NOMO-1 treated with DMSO at 0.1 percent for 48 hours (cell line): ENCODE data around the gene CEBPZOS.

Experiments
- DNase-seq: peaks from one replicate; lab custom pipeline; 2025; ENCODE audit not compliant: unreplicated experiment; lab: John Stamatoyannopoulos, UW

Gene CEBPZOS

GRCh38 chr2:37231241-37232130 is 35.2 kb downstream of the CEBPZOS start, which contains the start of the genes CEBPZ and NDUFAF7:
TSS of gene CEBPZ (minus strand) at chr2:37231596. CDS start at chr2:37231567, 29 bp downstream.
TSS of gene NDUFAF7 (plus strand) at chr2:37231658. CDS start at chr2:37231706, 48 bp downstream.
- DNase-seq = peak; percentile 87

DNA sequence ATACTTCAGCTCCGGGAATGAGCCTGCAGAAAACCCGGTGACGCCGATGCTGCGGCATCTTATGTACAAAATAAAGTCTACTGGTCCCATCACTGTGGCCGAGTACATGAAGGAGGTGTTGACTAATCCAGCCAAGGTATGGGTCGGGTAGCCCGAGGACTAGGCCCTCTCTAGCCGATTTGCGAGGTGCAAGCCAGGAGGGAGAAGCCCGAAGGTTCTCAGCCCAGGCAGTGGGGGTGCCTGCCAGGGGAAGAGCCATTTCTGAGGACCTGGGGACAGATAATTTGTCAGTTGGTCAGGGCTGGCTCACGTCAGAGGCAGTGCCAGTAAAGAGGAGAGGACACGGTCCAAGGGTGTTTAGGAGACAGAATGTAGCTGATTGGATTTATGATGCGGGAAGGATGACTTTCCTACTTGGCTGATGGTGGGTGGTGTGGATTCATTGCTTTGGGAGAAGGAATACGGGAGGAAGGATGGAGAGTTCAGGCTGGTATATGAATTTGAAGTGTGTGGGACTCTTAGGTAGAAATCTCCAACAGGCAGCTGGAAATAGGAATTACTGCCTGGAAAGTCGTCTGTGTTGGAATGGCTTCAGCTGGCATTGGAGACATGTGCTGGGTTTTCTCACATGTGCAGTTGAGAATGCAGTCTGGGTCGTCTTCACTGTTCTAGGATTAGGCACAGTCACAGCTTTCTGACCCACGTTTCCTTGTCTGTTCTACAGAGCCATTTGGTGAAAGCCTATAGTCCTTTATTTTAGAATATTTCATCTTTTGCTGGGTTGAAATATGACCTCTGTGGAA is 36.0 kb downstream of the CEBPZOS start:
- DNase-seq = no peak

GRCh38 chr2:37243435-37243834 is 47.1 kb downstream of the CEBPZOS start:
- no peak for DNase-seq

DNA sequence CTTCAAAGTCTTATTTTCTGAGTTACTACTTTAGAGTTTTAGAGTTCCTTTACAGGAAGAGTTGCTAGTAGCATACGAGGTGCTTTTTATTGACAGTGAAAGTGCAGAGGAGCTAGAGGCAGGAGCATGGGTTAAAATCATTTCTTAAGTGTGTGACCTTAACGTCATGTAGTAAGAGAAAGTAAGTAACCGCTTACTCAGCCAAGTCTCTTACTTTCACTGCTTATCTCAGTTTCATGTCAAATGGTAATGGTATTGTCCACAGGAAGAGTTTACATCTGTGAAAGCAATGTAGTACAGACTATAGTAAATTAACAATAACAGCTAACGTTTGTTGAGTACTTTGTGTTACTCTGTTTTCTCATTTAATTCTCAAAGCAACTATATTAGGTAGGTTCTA is 47.7 kb downstream of the CEBPZOS start:
- no peak for DNase-seq

- DNase-seq = no peak
Measured at GRCh38 chr2:37244755-37245154, 48.5 kb downstream of the CEBPZOS start.

DNA sequence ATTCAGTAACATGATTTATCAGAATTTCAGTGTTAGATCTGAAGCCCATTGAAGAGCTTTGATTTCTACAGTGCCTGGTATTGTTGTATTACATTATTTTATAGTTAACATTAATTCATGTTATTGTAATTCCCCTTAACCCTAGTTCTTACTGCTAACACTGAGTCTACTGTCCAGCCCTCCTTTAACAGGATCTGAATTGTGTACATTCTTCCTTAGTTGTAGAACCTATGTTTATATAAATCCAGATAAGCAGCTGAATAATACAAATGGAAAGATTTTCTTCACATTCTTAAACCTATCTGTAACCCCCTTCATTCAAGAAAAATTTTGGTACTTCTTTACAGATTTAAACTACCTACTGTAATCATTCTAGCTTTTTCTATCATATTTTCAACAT is 49.9 kb downstream of the CEBPZOS start:
- no peak for DNase-seq

DNA sequence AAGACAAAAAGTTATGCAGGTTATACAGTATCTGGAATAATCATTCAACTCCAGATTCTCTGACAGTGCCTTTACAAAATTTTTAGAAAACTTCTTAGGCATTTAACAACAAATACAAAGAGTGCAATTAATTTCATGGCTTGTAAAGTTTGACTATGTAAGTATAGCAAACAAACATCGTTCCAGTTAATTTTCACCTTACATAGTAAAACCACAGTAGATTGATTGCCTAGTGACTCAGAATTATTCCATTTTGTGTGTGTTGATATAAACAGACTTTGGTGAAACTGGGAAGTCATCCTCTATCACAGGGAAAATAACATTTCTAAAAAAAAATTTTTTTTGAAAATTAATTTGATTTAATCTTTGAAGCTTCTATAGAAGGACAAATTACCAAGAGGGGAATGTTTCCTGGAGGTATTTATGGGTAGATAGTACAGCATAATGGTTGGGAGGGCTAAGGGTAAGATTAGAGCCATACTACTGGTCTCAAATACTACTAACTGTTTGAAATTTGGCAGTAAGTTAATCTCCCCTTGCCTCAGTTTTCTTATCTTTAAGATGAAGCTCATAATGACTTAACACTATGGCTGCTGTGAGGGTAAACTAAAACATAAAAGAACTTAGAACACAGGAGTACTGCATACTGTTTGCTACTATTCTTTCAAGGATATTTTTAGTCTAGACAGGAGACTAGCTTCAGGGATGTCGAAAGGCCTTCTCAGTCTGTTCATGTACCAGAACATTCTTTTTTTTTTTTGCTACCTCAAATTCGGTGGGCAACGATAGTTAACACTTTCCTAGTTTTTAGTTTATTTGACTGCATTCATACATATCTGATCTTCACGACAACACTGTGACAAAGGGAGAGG is 54.8 kb downstream of the CEBPZOS start:
- DNase-seq = no peak
